IMR-90 (cell line): ENCODE measurements around the gene PRKCA. TPM values are rescaled to one million over a fixed set of nuclear protein-coding genes. Genes with fewer than 3 reads are reported as not detected.

Experiments
- ATAC-seq: fragments of 200-7000 bp; cut with Tn5 transposase; 2 replicates; pipeline ENCODE4 v1.9.1; 2020; ENCODE audit warnings: low read depth, mild to moderate bottlenecking, moderate library complexity
- BruUV-seq: library from RNA; stranded (reverse); fragments of 400-500 nt; replicated peaks from 2 replicates; lab custom pipeline; 2021; lab: Mats Ljungman, UMichigan
- CTCF ChIA-PET: fragments of 300-600 bp; formaldehyde crosslinking; extraction: SDS; loops from one replicate; lab custom pipeline; 2021; ENCODE audit warnings: antibody characterized with exemption; lab: Yijun Ruan, JAX
- POLR2A ChIA-PET: fragments of 300-600 bp; sonication (Branson Sonifier 250); formaldehyde crosslinking; loops from one replicate; lab custom pipeline; 2022; ENCODE audit warnings: antibody characterized with exemption; ENCODE audit not compliant: unreplicated experiment; lab: Charles Lee
- DNase-seq: peaks from one replicate; pipeline ENCODE4 v3.0.0; 2013
- H2AFZ ChIP-seq: replicated peaks from 2 replicates; pipeline ENCODE3; 2013; ENCODE audit warnings: low read length, mild to moderate bottlenecking; ENCODE audit not compliant: poor library complexity
- H2AK5ac ChIP-seq: 2 replicates; pipeline ENCODE4 v1.6.1; 2013; ENCODE audit warnings: low read depth, low read length, inconsistent platforms
- H2AK9ac ChIP-seq: replicated peaks from 2 replicates; pipeline ENCODE3; 2013; ENCODE audit warnings: mild to moderate bottlenecking, low read depth, low read length, moderate library complexity; ENCODE audit not compliant: poor library complexity
- H2BK120ac ChIP-seq: 2 replicates; pipeline ENCODE4 v1.6.1; 2013; ENCODE audit warnings: low read depth, low read length, inconsistent platforms
- H2BK15ac ChIP-seq: 3 replicates; pipeline ENCODE4 v1.6.1; 2013; ENCODE audit warnings: low read depth, low read length, inconsistent platforms
- H2BK20ac ChIP-seq: 2 replicates; pipeline ENCODE4 v1.6.1; 2013; ENCODE audit warnings: low read depth, mild to moderate bottlenecking, inconsistent platforms, low read length, moderate library complexity
- H2BK5ac ChIP-seq: 2 replicates; pipeline ENCODE4 v1.6.1; 2013; ENCODE audit warnings: mild to moderate bottlenecking, low read depth, low read length, inconsistent platforms; ENCODE audit not compliant: poor library complexity, severe bottlenecking
- H3K14ac ChIP-seq: replicated peaks from 2 replicates; pipeline ENCODE4 v1.6.1; 2013; ENCODE audit warnings: low read depth, low read length, inconsistent platforms
- H3K18ac ChIP-seq: 2 replicates; pipeline ENCODE4 v1.6.1; 2013; ENCODE audit warnings: low read depth, low read length, control low read depth
- H3K23ac ChIP-seq: 2 replicates; pipeline ENCODE4 v1.6.1; 2013; ENCODE audit warnings: low read depth, low read length, inconsistent platforms
- H3K27ac ChIP-seq: 2 replicates; pipeline ENCODE4 v1.5.1; 2013; ENCODE audit warnings: mild to moderate bottlenecking, control low read depth, low read length; ENCODE audit not compliant: insufficient read depth
- H3K27me3 ChIP-seq: 2 replicates; pipeline ENCODE4 v1.6.1; 2013; ENCODE audit warnings: low read length; ENCODE audit not compliant: control insufficient read depth, insufficient read depth
- H3K36me3 ChIP-seq: 2 replicates; pipeline ENCODE4 v1.6.1; 2013; ENCODE audit warnings: low read length, mixed read lengths; ENCODE audit not compliant: control insufficient read depth, insufficient read depth
- H3K4ac ChIP-seq: 2 replicates; pipeline ENCODE4 v1.6.1; 2013; ENCODE audit warnings: low read depth, low read length, inconsistent platforms
- H3K4me1 ChIP-seq: 2 replicates; pipeline ENCODE4 v1.6.1; 2013; ENCODE audit warnings: low read length, mixed read lengths; ENCODE audit not compliant: control insufficient read depth, insufficient read depth
- H3K4me2 ChIP-seq: 2 replicates; pipeline ENCODE4 v1.6.1; 2013; ENCODE audit warnings: low read depth, mild to moderate bottlenecking, control low read depth, low read length, moderate library complexity
- H3K4me3 ChIP-seq: 2 replicates; pipeline ENCODE4 v1.5.1; 2013; ENCODE audit warnings: low read depth, mild to moderate bottlenecking, control low read depth, low read length, moderate library complexity; ENCODE audit not compliant: insufficient read depth
- H3K56ac ChIP-seq: 2 replicates; pipeline ENCODE4 v1.6.1; 2013; ENCODE audit warnings: low read length, inconsistent platforms; ENCODE audit not compliant: insufficient read depth; ENCODE audit errors: extremely low read depth
- H3K79me1 ChIP-seq, 2 experiments: 2 replicates each; pipeline ENCODE4 v1.6.1; 2013; ENCODE audit warnings: low read length in 2 of 2, inconsistent platforms in 1 of 2, low read depth in 1 of 2
- H3K9ac ChIP-seq: 2 replicates; pipeline ENCODE4 v1.6.1; 2013; ENCODE audit warnings: low read depth, low read length, control low read depth
- H3K9me1 ChIP-seq: 2 replicates; pipeline ENCODE4 v1.6.1; 2013; ENCODE audit warnings: low read length, inconsistent platforms; ENCODE audit not compliant: insufficient read depth
- H3K9me3 ChIP-seq: 2 replicates; pipeline ENCODE4 v1.6.1; 2013; ENCODE audit warnings: low read length; ENCODE audit not compliant: control insufficient read depth, insufficient read depth
- H4K20me1 ChIP-seq: 2 replicates; pipeline ENCODE4 v1.6.1; 2013; ENCODE audit warnings: low read length, inconsistent platforms; ENCODE audit not compliant: insufficient read depth
- H4K5ac ChIP-seq: 2 replicates; pipeline ENCODE4 v1.6.1; 2013; ENCODE audit warnings: mild to moderate bottlenecking, low read depth, low read length, control low read depth
- H4K8ac ChIP-seq, 2 experiments: 2 replicates each; pipeline ENCODE4 v1.6.1; 2013; ENCODE audit warnings: low read depth in 2 of 2, low read length in 2 of 2, control low read depth in 1 of 2, inconsistent platforms in 1 of 2
- H4K91ac ChIP-seq: 2 replicates; pipeline ENCODE4 v1.6.1; 2013; ENCODE audit warnings: low read depth, low read length, inconsistent platforms; ENCODE audit not compliant: insufficient read depth
- BHLHE40 ChIP-seq: fragments of 150-350 bp; IDR thresholded peaks from 2 replicates; pipeline ENCODE4 v1.6.1; 2016; ENCODE audit warnings: mild to moderate bottlenecking, low read depth, low read length
- CEBPB ChIP-seq: IDR thresholded peaks from 2 replicates; pipeline ENCODE4 v1.6.1; 2012; ENCODE audit warnings: low read depth, low read length, improper control_type of control experiment
- CHD1 ChIP-seq: IDR thresholded peaks from 2 replicates; pipeline ENCODE4 v1.6.1; 2012; ENCODE audit warnings: low read depth, low read length, improper control_type of control experiment
- CTCF ChIP-seq: conservative IDR thresholded peaks from 2 replicates; pipeline ENCODE4 v1.5.1; 2012; ENCODE audit warnings: mild to moderate bottlenecking, low read depth, low read length, improper control_type of control experiment
- ELK1 ChIP-seq: fragments of 150-350 bp; IDR thresholded peaks from 2 replicates; pipeline ENCODE4 v1.6.1; 2016; ENCODE audit warnings: low read depth, mild to moderate bottlenecking, low read length, moderate library complexity, borderline replicate concordance
- FOS ChIP-seq: fragments of 150-350 bp; IDR thresholded peaks from 2 replicates; pipeline ENCODE4 v1.6.1; 2016; ENCODE audit warnings: low read depth, low read length
- MAFK ChIP-seq: IDR thresholded peaks from 2 replicates; pipeline ENCODE4 v1.6.1; 2012; ENCODE audit warnings: low read depth, low read length, improper control_type of control experiment
- MAZ ChIP-seq: IDR thresholded peaks from 2 replicates; pipeline ENCODE4 v1.6.1; 2012; ENCODE audit warnings: low read depth, mild to moderate bottlenecking, low read length, improper control_type of control experiment, moderate library complexity, borderline replicate concordance
- MXI1 ChIP-seq: IDR thresholded peaks from 2 replicates; pipeline ENCODE4 v1.6.1; 2012; ENCODE audit warnings: low read depth, mild to moderate bottlenecking, low read length, moderate library complexity, borderline replicate concordance
- NFE2L2 ChIP-seq: fragments of 150-350 bp; IDR thresholded peaks from 2 replicates; pipeline ENCODE4 v1.6.1; 2016; ENCODE audit warnings: low read depth, mild to moderate bottlenecking, low read length
- POLR2A ChIP-seq: IDR thresholded peaks from 2 replicates; pipeline ENCODE4 v1.6.1; 2012; ENCODE audit warnings: mild to moderate bottlenecking, low read depth, low read length
- RAD21 ChIP-seq: IDR thresholded peaks from 2 replicates; pipeline ENCODE4 v1.6.1; 2012; ENCODE audit warnings: low read length, improper control_type of control experiment
- RCOR1 ChIP-seq: IDR thresholded peaks from 2 replicates; pipeline ENCODE4 v1.6.1; 2012; ENCODE audit warnings: mild to moderate bottlenecking, low read length, improper control_type of control experiment; ENCODE audit not compliant: insufficient replicate concordance
- RFX5 ChIP-seq: IDR thresholded peaks from 2 replicates; pipeline ENCODE4 v1.8.0; 2012; ENCODE audit warnings: low read depth, mild to moderate bottlenecking, low read length, moderate library complexity
- SMC3 ChIP-seq: fragments of 150-350 bp; IDR thresholded peaks from 2 replicates; pipeline ENCODE4 v1.6.1; 2016; ENCODE audit warnings: low read depth, mild to moderate bottlenecking, antibody characterized with exemption, low read length, moderate library complexity
- USF2 ChIP-seq: fragments of 150-350 bp; IDR thresholded peaks from 2 replicates; pipeline ENCODE4 v1.6.1; 2017; ENCODE audit warnings: mild to moderate bottlenecking, antibody characterized with exemption, low read length, low read depth
- WGBS, 2 experiments: methylation state at CpG; one replicate each; pipeline versions ENCODE4 v1.1.5 to v1.1.7; 2013; ENCODE audit warnings: missing lambda C conversion rate in 2 of 2; ENCODE audit not compliant: insufficient read length in 1 of 2; ENCODE audit errors: extremely low coverage in 2 of 2; 5-methylcytosine and 5-hydroxymethylcytosine counted together
- dilution Hi-C: fragments of 300-500 bp; cut with HindIII; formaldehyde crosslinking; loops from one replicate; pipeline ENCODE4 v1.14.3; 2018; ENCODE audit warnings: low sequenced_read_pairs; ENCODE audit not compliant: unreplicated experiment
- in situ Hi-C: fragments of 300-500 bp; cut with MboI; formaldehyde crosslinking; loops from 3 replicates; pipeline ENCODE4 v1.14.3; 2019; ENCODE audit warnings: low sequenced_read_pairs, inconsistent platforms, mixed read lengths
- intact Hi-C: fragments of 100-400 bp; cut with micrococcal nuclease; formaldehyde crosslinking; loops from 2 replicates; pipeline ENCODE4 v1.10.0; 2022
- polyA plus RNA-seq, 3 experiments: library from polyadenylated mRNA; depleted of rRNA; stranded (reverse); fragments of >200 nt; gene quantifications; 2 replicates each; pipeline ENCODE4 v1.2.3, GENCODE V29; 2012; ENCODE audit warnings: low replicate concordance in 1 of 3
- total RNA-seq: library from RNA; depleted of rRNA; stranded (reverse); fragments of >200 nt; gene quantifications from 2 replicates; pipeline ENCODE4 v1.2.3, GENCODE V29; 2012

The PRKCA gene
- total and polyA plus RNA-seq, 2 of the 4 experiments (the other 2 are of a cell fraction), result 31.0 to 46.0 TPM

GRCh38 chr17:66444031-66444430, 141.6 kb downstream of the PRKCA start:
- H4K20me1 ChIP-seq, result peaks cover 23% of the 10 kb centered on the region
- H3K4me1 ChIP-seq, result peaks cover 2% of the 10 kb centered on the region
- H2BK120ac ChIP-seq, result no peak overlapping the region
- intact Hi-C loops, result no loop called here
- 60% methylated on average over 1 of the region's 4 CpGs; no CpG with 5 or more reads in 1 of the 2 experiments for WGBS, 2 experiments
- in situ Hi-C loops, result no loop called here
- no peak overlapping the region for H2AFZ ChIP-seq
- peaks cover 19% of the 10 kb centered on the region for H3K9me1 ChIP-seq
- TF ChIP-seq BHLHE40 (no peak), CTCF (no peak), MXI1 (no peak), RFX5 (no peak), NFE2L2 (no peak), FOS (no peak), POLR2A (no peak), MAFK (no peak), MAZ (no peak), RAD21 (no peak), RCOR1 (no peak), CHD1 (no peak), USF2 (no peak), SMC3 (no peak), CEBPB (no peak), ELK1 (no peak)
- no peak overlapping the region for H3K4me3 ChIP-seq
- H3K4ac ChIP-seq, result no peak overlapping the region
- ATAC-seq (no peak), DNase-seq (no peak)
- dilution Hi-C loops, result no loop called here
- ChIA-PET CTCF (no interaction called here), POLR2A (no interaction called here)
- H2AK5ac ChIP-seq, result no peak overlapping the region; the same call in 1 of the 2 replicates
- H3K27me3 ChIP-seq, result no peaks in the 10 kb centered on the region
- no peak overlapping the region for H2BK20ac ChIP-seq
- no TSS peak for BruUV-seq
- no peaks in the 10 kb centered on the region for H3K9me3 ChIP-seq
- no peak overlapping the region for H2BK5ac ChIP-seq
- H3K14ac ChIP-seq, result no peak overlapping the region
- no peak overlapping the region for H4K91ac ChIP-seq
- H3K56ac ChIP-seq, result no peak overlapping the region
- H3K9ac ChIP-seq, result no peak overlapping the region
- H3K79me1 ChIP-seq, result peaks cover 64 to 95% of the 10 kb centered on the region in 2 experiments
- no peak overlapping the region for H2AK9ac ChIP-seq
- no peak overlapping the region for H4K8ac ChIP-seq
- peaks cover 4% of the 10 kb centered on the region; the same call in 1 of the 2 replicates for H3K36me3 ChIP-seq
- H3K27ac ChIP-seq, result no peak overlapping the region
- no peak overlapping the region for H3K23ac ChIP-seq
- H4K5ac ChIP-seq, result no peak overlapping the region
- H3K18ac ChIP-seq, result no peak overlapping the region
- H3K4me2 ChIP-seq, result no peak overlapping the region
- H2BK15ac ChIP-seq, result no peak overlapping the region
